Measurements from ENCODE around the gene GINM1. TPM values are rescaled to one million over a fixed set of nuclear protein-coding genes. Genes with fewer than 3 reads are reported as not detected.

GINM1 gene
- total and polyA plus RNA-seq, 9 of the 15 experiments (the other 6 are each of a cell fraction or from before 2014, with no cell fraction given): 5.0 to 19.3 (median 14.2) TPM

DNA sequence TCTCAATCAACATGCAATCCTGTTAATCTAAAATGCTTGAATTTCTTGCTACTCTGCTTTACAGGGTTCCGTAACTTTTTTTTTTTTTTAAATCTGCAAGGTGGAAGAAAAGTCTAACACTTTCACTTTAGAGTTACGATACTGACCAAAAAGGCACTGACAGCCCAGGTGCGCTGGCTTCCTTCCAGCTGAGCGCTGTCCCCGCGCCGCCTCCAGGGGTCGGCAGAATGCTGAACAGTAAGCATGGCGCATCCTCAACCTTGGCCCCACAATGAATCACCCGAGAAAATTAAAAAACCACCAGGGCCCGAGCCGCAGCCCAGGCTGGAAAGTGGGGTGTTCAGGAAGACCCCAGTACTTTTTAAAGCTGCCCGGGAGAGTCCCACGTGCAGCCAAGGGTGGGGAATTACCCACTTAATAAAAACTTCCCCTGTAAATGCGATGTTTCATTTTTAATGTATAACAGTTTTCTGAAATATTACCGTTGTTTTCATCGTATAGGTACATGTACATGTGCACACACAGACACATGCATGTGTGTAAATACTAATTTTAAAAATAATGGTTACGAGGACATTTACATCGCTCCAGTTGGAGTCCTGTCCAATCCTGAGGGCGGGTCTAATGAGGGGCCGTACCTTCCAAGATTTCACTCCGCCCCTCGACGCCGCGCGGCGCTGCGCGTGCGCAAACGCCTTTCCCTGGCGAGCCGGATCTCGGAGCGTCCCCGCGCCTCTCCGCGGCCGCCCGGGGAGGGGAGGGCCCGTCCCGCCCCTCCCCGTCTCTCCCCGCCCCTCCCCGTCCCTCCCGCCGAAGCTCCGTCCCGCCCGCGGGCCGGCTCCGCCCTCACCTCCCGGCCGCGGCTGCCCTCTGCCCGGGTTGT lies at the start of gene GINM1 (continued):
- TF ChIP-seq, protein P1, sequence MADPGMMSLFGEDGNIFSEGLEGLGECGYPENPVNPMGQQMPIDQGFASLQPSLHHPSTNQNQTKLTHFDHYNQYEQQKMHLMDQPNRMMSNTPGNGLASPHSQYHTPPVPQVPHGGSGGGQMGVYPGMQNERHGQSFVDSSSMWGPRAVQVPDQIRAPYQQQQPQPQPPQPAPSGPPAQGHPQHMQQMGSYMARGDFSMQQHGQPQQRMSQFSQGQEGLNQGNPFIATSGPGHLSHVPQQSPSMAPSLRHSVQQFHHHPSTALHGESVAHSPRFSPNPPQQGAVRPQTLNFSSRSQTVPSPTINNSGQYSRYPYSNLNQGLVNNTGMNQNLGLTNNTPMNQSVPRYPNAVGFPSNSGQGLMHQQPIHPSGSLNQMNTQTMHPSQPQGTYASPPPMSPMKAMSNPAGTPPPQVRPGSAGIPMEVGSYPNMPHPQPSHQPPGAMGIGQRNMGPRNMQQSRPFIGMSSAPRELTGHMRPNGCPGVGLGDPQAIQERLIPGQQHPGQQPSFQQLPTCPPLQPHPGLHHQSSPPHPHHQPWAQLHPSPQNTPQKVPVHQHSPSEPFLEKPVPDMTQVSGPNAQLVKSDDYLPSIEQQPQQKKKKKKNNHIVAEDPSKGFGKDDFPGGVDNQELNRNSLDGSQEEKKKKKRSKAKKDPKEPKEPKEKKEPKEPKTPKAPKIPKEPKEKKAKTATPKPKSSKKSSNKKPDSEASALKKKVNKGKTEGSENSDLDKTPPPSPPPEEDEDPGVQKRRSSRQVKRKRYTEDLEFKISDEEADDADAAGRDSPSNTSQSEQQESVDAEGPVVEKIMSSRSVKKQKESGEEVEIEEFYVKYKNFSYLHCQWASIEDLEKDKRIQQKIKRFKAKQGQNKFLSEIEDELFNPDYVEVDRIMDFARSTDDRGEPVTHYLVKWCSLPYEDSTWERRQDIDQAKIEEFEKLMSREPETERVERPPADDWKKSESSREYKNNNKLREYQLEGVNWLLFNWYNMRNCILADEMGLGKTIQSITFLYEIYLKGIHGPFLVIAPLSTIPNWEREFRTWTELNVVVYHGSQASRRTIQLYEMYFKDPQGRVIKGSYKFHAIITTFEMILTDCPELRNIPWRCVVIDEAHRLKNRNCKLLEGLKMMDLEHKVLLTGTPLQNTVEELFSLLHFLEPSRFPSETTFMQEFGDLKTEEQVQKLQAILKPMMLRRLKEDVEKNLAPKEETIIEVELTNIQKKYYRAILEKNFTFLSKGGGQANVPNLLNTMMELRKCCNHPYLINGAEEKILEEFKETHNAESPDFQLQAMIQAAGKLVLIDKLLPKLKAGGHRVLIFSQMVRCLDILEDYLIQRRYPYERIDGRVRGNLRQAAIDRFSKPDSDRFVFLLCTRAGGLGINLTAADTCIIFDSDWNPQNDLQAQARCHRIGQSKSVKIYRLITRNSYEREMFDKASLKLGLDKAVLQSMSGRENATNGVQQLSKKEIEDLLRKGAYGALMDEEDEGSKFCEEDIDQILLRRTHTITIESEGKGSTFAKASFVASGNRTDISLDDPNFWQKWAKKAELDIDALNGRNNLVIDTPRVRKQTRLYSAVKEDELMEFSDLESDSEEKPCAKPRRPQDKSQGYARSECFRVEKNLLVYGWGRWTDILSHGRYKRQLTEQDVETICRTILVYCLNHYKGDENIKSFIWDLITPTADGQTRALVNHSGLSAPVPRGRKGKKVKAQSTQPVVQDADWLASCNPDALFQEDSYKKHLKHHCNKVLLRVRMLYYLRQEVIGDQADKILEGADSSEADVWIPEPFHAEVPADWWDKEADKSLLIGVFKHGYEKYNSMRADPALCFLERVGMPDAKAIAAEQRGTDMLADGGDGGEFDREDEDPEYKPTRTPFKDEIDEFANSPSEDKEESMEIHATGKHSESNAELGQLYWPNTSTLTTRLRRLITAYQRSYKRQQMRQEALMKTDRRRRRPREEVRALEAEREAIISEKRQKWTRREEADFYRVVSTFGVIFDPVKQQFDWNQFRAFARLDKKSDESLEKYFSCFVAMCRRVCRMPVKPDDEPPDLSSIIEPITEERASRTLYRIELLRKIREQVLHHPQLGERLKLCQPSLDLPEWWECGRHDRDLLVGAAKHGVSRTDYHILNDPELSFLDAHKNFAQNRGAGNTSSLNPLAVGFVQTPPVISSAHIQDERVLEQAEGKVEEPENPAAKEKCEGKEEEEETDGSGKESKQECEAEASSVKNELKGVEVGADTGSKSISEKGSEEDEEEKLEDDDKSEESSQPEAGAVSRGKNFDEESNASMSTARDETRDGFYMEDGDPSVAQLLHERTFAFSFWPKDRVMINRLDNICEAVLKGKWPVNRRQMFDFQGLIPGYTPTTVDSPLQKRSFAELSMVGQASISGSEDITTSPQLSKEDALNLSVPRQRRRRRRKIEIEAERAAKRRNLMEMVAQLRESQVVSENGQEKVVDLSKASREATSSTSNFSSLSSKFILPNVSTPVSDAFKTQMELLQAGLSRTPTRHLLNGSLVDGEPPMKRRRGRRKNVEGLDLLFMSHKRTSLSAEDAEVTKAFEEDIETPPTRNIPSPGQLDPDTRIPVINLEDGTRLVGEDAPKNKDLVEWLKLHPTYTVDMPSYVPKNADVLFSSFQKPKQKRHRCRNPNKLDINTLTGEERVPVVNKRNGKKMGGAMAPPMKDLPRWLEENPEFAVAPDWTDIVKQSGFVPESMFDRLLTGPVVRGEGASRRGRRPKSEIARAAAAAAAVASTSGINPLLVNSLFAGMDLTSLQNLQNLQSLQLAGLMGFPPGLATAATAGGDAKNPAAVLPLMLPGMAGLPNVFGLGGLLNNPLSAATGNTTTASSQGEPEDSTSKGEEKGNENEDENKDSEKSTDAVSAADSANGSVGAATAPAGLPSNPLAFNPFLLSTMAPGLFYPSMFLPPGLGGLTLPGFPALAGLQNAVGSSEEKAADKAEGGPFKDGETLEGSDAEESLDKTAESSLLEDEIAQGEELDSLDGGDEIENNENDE (IDR thresholded peaks at IDR 0.05; ENCODE audit: low read depth, low read length): no peak
- TF ChIP-seq ZNF717 (CRISPR knock-in tag; IDR thresholded peaks at IDR 0.05) (no peak), COPS2 (conservative IDR thresholded peaks at IDR 0.05) (no peak), E2F3 (CRISPR knock-in tag; IDR thresholded peaks at IDR 0.05) (no peak), POU5F1 (IDR thresholded peaks at IDR 0.05; ENCODE audit: borderline replicate concordance, low read depth, low read length, partially characterized antibody) (no peak), KLF10 (CRISPR knock-in tag; IDR thresholded peaks at IDR 0.05) (no peak), PHF21A (IDR thresholded peaks at IDR 0.05; ENCODE audit: borderline replicate concordance, low read depth) (no peak), FOXJ2 (tag; IDR thresholded peaks at IDR 0.05) (no peak), ELF1 (tag; IDR thresholded peaks at IDR 0.05) (no peak), GTF2F1 (IDR thresholded peaks at IDR 0.05; ENCODE audit: low read depth, low read length) (no peak)
- TF ChIP-seq, protein P2, sequence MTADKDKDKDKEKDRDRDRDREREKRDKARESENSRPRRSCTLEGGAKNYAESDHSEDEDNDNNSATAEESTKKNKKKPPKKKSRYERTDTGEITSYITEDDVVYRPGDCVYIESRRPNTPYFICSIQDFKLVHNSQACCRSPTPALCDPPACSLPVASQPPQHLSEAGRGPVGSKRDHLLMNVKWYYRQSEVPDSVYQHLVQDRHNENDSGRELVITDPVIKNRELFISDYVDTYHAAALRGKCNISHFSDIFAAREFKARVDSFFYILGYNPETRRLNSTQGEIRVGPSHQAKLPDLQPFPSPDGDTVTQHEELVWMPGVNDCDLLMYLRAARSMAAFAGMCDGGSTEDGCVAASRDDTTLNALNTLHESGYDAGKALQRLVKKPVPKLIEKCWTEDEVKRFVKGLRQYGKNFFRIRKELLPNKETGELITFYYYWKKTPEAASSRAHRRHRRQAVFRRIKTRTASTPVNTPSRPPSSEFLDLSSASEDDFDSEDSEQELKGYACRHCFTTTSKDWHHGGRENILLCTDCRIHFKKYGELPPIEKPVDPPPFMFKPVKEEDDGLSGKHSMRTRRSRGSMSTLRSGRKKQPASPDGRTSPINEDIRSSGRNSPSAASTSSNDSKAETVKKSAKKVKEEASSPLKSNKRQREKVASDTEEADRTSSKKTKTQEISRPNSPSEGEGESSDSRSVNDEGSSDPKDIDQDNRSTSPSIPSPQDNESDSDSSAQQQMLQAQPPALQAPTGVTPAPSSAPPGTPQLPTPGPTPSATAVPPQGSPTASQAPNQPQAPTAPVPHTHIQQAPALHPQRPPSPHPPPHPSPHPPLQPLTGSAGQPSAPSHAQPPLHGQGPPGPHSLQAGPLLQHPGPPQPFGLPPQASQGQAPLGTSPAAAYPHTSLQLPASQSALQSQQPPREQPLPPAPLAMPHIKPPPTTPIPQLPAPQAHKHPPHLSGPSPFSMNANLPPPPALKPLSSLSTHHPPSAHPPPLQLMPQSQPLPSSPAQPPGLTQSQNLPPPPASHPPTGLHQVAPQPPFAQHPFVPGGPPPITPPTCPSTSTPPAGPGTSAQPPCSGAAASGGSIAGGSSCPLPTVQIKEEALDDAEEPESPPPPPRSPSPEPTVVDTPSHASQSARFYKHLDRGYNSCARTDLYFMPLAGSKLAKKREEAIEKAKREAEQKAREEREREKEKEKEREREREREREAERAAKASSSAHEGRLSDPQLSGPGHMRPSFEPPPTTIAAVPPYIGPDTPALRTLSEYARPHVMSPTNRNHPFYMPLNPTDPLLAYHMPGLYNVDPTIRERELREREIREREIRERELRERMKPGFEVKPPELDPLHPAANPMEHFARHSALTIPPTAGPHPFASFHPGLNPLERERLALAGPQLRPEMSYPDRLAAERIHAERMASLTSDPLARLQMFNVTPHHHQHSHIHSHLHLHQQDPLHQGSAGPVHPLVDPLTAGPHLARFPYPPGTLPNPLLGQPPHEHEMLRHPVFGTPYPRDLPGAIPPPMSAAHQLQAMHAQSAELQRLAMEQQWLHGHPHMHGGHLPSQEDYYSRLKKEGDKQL (CRISPR knock-in tag; IDR thresholded peaks at IDR 0.05; ENCODE audit: borderline replicate concordance): no peak

Measured in K562 (cell line).